ENCODE measurements around the gene MOAP1.
A peak's percentile ranks its signal among the peaks of the same experiment; 100 is the strongest.

Gene MOAP1

GRCh38 chr14:93201155-93201704 lies 16.5 kb upstream of the MOAP1 start:
- DNase-seq (ENCODE audit: low read depth): no peak
- no peak for TF ChIP-seq CTCF (conservative IDR thresholded peaks at IDR 0.05; ENCODE audit: low read length)
- no peak overlapping the region for H3K4me3 ChIP-seq (ENCODE audit: low read length)

- no peak overlapping the region for H3K4me3 ChIP-seq (ENCODE audit: low read length)
- DNase-seq (ENCODE audit: low read depth): no peak
- TF ChIP-seq CTCF (conservative IDR thresholded peaks at IDR 0.05; ENCODE audit: low read length): no peak
These were observed 15.9 kb upstream of the MOAP1 start for GRCh38 chr14:93200553-93200952.

- no peak overlapping the region for H3K4me3 ChIP-seq (ENCODE audit: low read length)
- DNase-seq (ENCODE audit: low read depth): no peak
- TF ChIP-seq CTCF (conservative IDR thresholded peaks at IDR 0.05; ENCODE audit: low read length): no peak
These were observed 14.3 kb upstream of the MOAP1 start for GRCh38 chr14:93199031-93199430.

- no peak overlapping the region for H3K4me3 ChIP-seq (ENCODE audit: low read length)
- no peak for TF ChIP-seq CTCF (conservative IDR thresholded peaks at IDR 0.05; ENCODE audit: low read length)
- no peak for DNase-seq (ENCODE audit: low read depth)
These were observed 10.8 kb upstream of the MOAP1 start for GRCh38 chr14:93195316-93195999.

GRCh38 chr14:93186956-93187355 lies 2.3 kb upstream of the MOAP1 start:
- H3K4me3 ChIP-seq (ENCODE audit: low read length): no peak overlapping the region
- no peak for TF ChIP-seq CTCF (conservative IDR thresholded peaks at IDR 0.05; ENCODE audit: low read length)

GRCh38 chr14:93186466-93186865 lies 1.8 kb upstream of the MOAP1 start:
- no peak for DNase-seq (ENCODE audit: low read depth)
- TF ChIP-seq CTCF (conservative IDR thresholded peaks at IDR 0.05; ENCODE audit: low read length): no peak
- no peak overlapping the region for H3K4me3 ChIP-seq (ENCODE audit: low read length)

More at GRCh38 chr14:93186956-93187355, 2.3 kb upstream of the MOAP1 start:
- DNase-seq (ENCODE audit: low read depth): no peak

- DNase-seq (ENCODE audit: low read depth): no peak
- peak overlapping the region; percentile 94 for H3K4me3 ChIP-seq (ENCODE audit: low read length)
- TF ChIP-seq CTCF (conservative IDR thresholded peaks at IDR 0.05; ENCODE audit: low read length): no peak
These were observed 638 bp upstream of the MOAP1 start for GRCh38 chr14:93185349-93185720.

All from AG10803 (cell line).